HG03378 (cell line): ENCODE data around the gene SPHKAP.
"Not testable (repeated sequence)": the region's sequence is repeated elsewhere in the genome, so short reads cannot be mapped to it uniquely, and the experiment has no call there.

Source experiments
- ATAC-seq: cut with Tn5 transposase; IDR thresholded peaks from one replicate; pipeline ENCODE4 v1.9.1; 2021; ENCODE audit warnings: mild to moderate bottlenecking, moderate library complexity; ENCODE audit not compliant: unreplicated experiment

Gene SPHKAP

GRCh38 chr2:228038967-228039366, 142.5 kb downstream of the SPHKAP start:
- no peak for ATAC-seq

GRCh38 chr2:228037915-228038314, 143.6 kb downstream of the SPHKAP start:
- ATAC-seq: no peak

- ATAC-seq: no peak
These were observed 157.9 kb downstream of the SPHKAP start for GRCh38 chr2:228023619-228024018.

GRCh38 chr2:228018311-228018710, 163.2 kb downstream of the SPHKAP start:
- ATAC-seq: no peak

GRCh38 chr2:228017784-228018183, 163.7 kb downstream of the SPHKAP start:
- ATAC-seq: no peak

- no peak for ATAC-seq
These were observed 165.1 kb downstream of the SPHKAP start for GRCh38 chr2:228016402-228016801.

- ATAC-seq: no peak
These were observed 165.7 kb downstream of the SPHKAP start for GRCh38 chr2:228015741-228016140.

GRCh38 chr2:227996366-227996765, 185.1 kb downstream of the SPHKAP start:
- ATAC-seq: no peak

GRCh38 chr2:227990937-227991336, 190.6 kb downstream of the SPHKAP start:
- no peak for ATAC-seq

- ATAC-seq: no peak
These were observed 208.2 kb downstream of the SPHKAP start for GRCh38 chr2:227973241-227973640.

GRCh38 chr2:227971619-227972230, 209.8 kb downstream of the SPHKAP start:
- ATAC-seq: no peak

- no peak for ATAC-seq
These were observed 221.2 kb downstream of the SPHKAP start for GRCh38 chr2:227960317-227960716.

- ATAC-seq: no peak
These were observed 238.5 kb downstream of the SPHKAP start for GRCh38 chr2:227942965-227943364.

GRCh38 chr2:227942021-227942420, 239.5 kb downstream of the SPHKAP start:
- peak; percentile 67 for ATAC-seq

GRCh38 chr2:227939271-227940027, 242.0 kb downstream of the SPHKAP start:
- ATAC-seq: no peak

GRCh38 chr2:227936249-227936648, 245.2 kb downstream of the SPHKAP start:
- not testable (repeated sequence) for ATAC-seq

GRCh38 chr2:227933884-227934283, 247.6 kb downstream of the SPHKAP start:
- ATAC-seq: no peak

- no peak for ATAC-seq
These were observed 249.1 kb downstream of the SPHKAP start for GRCh38 chr2:227932403-227932802.

- ATAC-seq: no peak
These were observed 249.5 kb downstream of the SPHKAP start for GRCh38 chr2:227932001-227932400.
